Caco-2 (cell line): ENCODE results near the gene DOCK3. TPM values are rescaled to one million over a fixed set of nuclear protein-coding genes. Genes with fewer than 3 reads are reported as not detected.

Experiments used
- BruUV-seq: library from RNA; stranded (reverse); fragments of 400-500 nt; replicated peaks from 2 replicates; lab custom pipeline; 2021; lab: Mats Ljungman, UMichigan
- CTCF ChIA-PET: fragments of 300-600 bp; sonication (Branson Sonifier 250); formaldehyde crosslinking; loops from one replicate; lab custom pipeline; 2022; ENCODE audit warnings: antibody characterized with exemption; lab: Charles Lee
- POLR2A ChIA-PET: fragments of 300-600 bp; sonication (Branson Sonifier 250); formaldehyde crosslinking; loops from one replicate; lab custom pipeline; 2022; ENCODE audit warnings: antibody characterized with exemption; lab: Charles Lee
- DNase-seq, 2 experiments: peaks; one replicate each; pipeline versions ENCODE4 v3.0.0 to v3.0.0-alpha.2; 2020 to 2022
- H3K27me3 ChIP-seq: replicated peaks from 2 replicates; pipeline ENCODE4 v1.6.0; 2011; ENCODE audit warnings: low read length; ENCODE audit not compliant: control insufficient read depth, insufficient read depth
- H3K36me3 ChIP-seq: 2 replicates; pipeline ENCODE4 v1.5.1; 2011; ENCODE audit warnings: low read length; ENCODE audit not compliant: control insufficient read depth, insufficient read depth
- H3K4me1 ChIP-seq: fragments of 250-450 bp; sonication (Bioruptor Pico); 2 replicates; pipeline ENCODE4 v1.5.1; 2020; ENCODE audit warnings: mild to moderate bottlenecking
- H3K4me3 ChIP-seq: 2 replicates; pipeline ENCODE4 v1.5.1; 2011; ENCODE audit warnings: low read depth, mild to moderate bottlenecking, control low read depth, low read length
- H3K9me3 ChIP-seq: fragments of 250-450 bp; sonication (Bioruptor Pico); 2 replicates; pipeline ENCODE4 v1.5.1; 2020; ENCODE audit warnings: mild to moderate bottlenecking, moderate library complexity
- H3K27ac Mint-ChIP-seq: one replicate; pipeline ENCODE4 v1.8.0; 2022; ENCODE audit warnings: mixed read lengths; ENCODE audit not compliant: unreplicated experiment
- H3K27me3 Mint-ChIP-seq: one replicate; pipeline ENCODE4 v1.8.0; 2022; ENCODE audit warnings: mixed read lengths; ENCODE audit not compliant: insufficient read depth, unreplicated experiment
- H3K36me3 Mint-ChIP-seq: one replicate; pipeline ENCODE4 v1.8.0; 2022; ENCODE audit warnings: mild to moderate bottlenecking, mixed read lengths; ENCODE audit not compliant: insufficient read depth, unreplicated experiment
- H3K4me1 Mint-ChIP-seq: one replicate; pipeline ENCODE4 v1.8.0; 2022; ENCODE audit warnings: low read depth, mixed read lengths; ENCODE audit not compliant: unreplicated experiment
- H3K4me3 Mint-ChIP-seq: one replicate; pipeline ENCODE4 v1.8.0; 2022; ENCODE audit warnings: mild to moderate bottlenecking, moderate library complexity, mixed read lengths; ENCODE audit not compliant: unreplicated experiment
- H3K9me3 Mint-ChIP-seq: one replicate; pipeline ENCODE4 v1.8.0; 2022; ENCODE audit warnings: mixed read lengths; ENCODE audit not compliant: unreplicated experiment
- intact Hi-C: fragments of 100-400 bp; cut with micrococcal nuclease; formaldehyde crosslinking; loops from one replicate; pipeline ENCODE4 v1.10.0; 2022; ENCODE audit not compliant: unreplicated experiment
- total RNA-seq: library from RNA; stranded (reverse); gene quantifications from 2 replicates; pipeline ENCODE4 v1.2.3, GENCODE V29; 2022
- TF ChIP-seq, protein P1 (sequence below), 2 experiments: fragments of 200-600 bp in 1 of 2; IDR thresholded peaks; 1 replicate in 1 of 2; 2 replicates in 1 of 2; pipeline versions ENCODE4 v1.5.1 to v1.8.0; 2011 to 2022; ENCODE audit warnings: antibody characterized with exemption in 1 of 2, control low read depth in 1 of 2, inconsistent platforms in 1 of 2, low read depth in 1 of 2, low read length in 1 of 2, mild to moderate bottlenecking in 1 of 2, moderate library complexity in 1 of 2; ENCODE audit not compliant: insufficient read depth in 1 of 2, severe bottlenecking in 1 of 2, unreplicated experiment in 1 of 2

Gene DOCK3
- total RNA-seq, 1 experiment from 2014 or later: 0.05 TPM

DNA sequence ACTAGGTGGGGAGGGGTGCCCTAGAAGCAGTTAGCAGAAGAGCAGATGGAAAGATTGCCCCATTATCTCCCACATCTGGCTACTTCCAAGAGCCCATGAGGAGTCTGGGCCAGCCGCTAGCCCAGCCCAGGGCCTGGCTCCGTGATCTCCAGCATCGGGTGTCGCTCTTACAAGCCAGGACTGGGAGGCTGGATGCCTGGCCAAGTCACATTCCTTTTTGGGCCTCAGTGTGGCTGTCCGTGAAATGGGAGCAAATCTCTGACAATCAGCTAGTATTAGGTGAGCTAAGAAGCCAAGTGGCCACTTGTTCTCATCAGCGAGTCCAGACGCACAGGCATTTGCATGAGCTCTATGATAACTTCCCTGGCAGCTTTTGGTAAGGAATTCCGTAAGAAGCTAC, 23.3 kb upstream of the DOCK3 start:
- H3K4me1 ChIP-seq: no peaks in the 10 kb centered on the region
- H3K9me3 ChIP-seq: no peaks in the 10 kb centered on the region
- no peak overlapping the region for H3K4me3 ChIP-seq
- Mint-ChIP-seq H3K27ac (no peak overlapping the region), H3K36me3 (peaks cover 7% of the 10 kb centered on the region), H3K9me3 (no peaks in the 10 kb centered on the region), H3K4me3 (no peak overlapping the region), H3K27me3 (no peaks in the 10 kb centered on the region), H3K4me1 (no peaks in the 10 kb centered on the region)
- intact Hi-C loops: no loop called here
- H3K36me3 ChIP-seq: no peaks in the 10 kb centered on the region
- H3K27me3 ChIP-seq: no peaks in the 10 kb centered on the region
- CTCF ChIA-PET: interaction anchor here (4.5 kb wide), 1 partner anchor 35 kb away, joined by 91 read pairs; the partner anchor contains the start of gene MAPKAPK3
- TF ChIP-seq, protein P1, sequence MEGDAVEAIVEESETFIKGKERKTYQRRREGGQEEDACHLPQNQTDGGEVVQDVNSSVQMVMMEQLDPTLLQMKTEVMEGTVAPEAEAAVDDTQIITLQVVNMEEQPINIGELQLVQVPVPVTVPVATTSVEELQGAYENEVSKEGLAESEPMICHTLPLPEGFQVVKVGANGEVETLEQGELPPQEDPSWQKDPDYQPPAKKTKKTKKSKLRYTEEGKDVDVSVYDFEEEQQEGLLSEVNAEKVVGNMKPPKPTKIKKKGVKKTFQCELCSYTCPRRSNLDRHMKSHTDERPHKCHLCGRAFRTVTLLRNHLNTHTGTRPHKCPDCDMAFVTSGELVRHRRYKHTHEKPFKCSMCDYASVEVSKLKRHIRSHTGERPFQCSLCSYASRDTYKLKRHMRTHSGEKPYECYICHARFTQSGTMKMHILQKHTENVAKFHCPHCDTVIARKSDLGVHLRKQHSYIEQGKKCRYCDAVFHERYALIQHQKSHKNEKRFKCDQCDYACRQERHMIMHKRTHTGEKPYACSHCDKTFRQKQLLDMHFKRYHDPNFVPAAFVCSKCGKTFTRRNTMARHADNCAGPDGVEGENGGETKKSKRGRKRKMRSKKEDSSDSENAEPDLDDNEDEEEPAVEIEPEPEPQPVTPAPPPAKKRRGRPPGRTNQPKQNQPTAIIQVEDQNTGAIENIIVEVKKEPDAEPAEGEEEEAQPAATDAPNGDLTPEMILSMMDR (IDR thresholded peaks at IDR 0.05; ENCODE audit: insufficient read depth in 1 of 2, low read depth in 1 of 2, low read length in 1 of 2, severe bottlenecking in 1 of 2, unreplicated experiment in 1 of 2): no peak
- POLR2A ChIA-PET: no interaction called here
- no peak for DNase-seq
- BruUV-seq: no TSS peak

DNA sequence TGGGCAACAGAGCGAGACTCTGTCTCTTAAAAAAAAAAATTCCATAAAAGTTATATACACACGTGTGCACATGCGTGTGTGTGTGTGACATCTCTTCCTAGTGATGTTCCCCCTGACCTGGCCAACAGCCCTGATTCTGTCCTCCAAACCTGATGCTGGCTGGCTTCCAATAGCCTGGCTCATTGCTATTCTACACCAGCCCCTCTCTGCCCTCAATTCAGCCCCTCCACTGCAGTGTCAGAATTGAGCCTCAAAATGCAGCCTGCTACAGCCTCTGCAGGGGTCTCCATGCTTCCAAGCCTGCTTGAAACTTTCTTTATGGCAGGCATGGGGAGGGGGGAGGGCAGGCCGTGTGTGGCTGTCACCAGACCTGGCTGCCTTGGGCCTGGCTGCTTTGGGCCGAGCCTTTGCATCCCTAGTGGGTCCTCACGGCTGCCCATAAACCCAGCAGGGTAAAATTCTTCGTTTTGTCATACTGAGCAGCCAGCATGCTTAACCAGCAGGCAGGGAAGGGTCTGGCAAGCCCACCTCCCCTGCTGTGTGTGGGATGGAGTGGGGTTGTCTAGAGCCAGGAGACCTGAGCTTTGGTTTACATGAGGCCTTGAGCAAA, 22.7 kb upstream of the DOCK3 start:
- no peaks in the 10 kb centered on the region for H3K9me3 ChIP-seq
- H3K9me3 Mint-ChIP-seq: no peaks in the 10 kb centered on the region
- intact Hi-C loops: loop anchor here (1.0 kb wide), 2 partner anchors 36 to 80 kb away; no protein-coding TSS in a partner anchor
- H3K36me3 ChIP-seq: no peaks in the 10 kb centered on the region
- ChIA-PET CTCF (interaction anchor here (1.1 to 4.5 kb wide), 4 partner anchors 33 to 233 kb away, joined by 4 to 91 read pairs (median 6); partner anchors contain the start of genes CISH and MAPKAPK3), POLR2A (interaction anchor here (0.5 to 1.4 kb wide), 2 partner anchors 36 to 1038 kb away, joined by 3 to 5 read pairs; partner anchors contain the start of gene MAPKAPK3)
- no peaks in the 10 kb centered on the region for H3K27me3 ChIP-seq
- TF ChIP-seq, protein P1 (IDR thresholded peaks at IDR 0.05; ENCODE audit: insufficient read depth in 1 of 2, low read depth in 1 of 2, low read length in 1 of 2, severe bottlenecking in 1 of 2, unreplicated experiment in 1 of 2): no peak
- no peaks in the 10 kb centered on the region for H3K4me1 ChIP-seq
- no peaks in the 10 kb centered on the region for H3K4me1 Mint-ChIP-seq
- H3K36me3 Mint-ChIP-seq: peaks cover 7% of the 10 kb centered on the region
- no peak overlapping the region for H3K4me3 ChIP-seq
- no TSS peak for BruUV-seq
- no peak overlapping the region for H3K4me3 Mint-ChIP-seq
- H3K27ac Mint-ChIP-seq: no peak overlapping the region
- H3K27me3 Mint-ChIP-seq: peaks cover 3% of the 10 kb centered on the region
- no peak for DNase-seq

DNA sequence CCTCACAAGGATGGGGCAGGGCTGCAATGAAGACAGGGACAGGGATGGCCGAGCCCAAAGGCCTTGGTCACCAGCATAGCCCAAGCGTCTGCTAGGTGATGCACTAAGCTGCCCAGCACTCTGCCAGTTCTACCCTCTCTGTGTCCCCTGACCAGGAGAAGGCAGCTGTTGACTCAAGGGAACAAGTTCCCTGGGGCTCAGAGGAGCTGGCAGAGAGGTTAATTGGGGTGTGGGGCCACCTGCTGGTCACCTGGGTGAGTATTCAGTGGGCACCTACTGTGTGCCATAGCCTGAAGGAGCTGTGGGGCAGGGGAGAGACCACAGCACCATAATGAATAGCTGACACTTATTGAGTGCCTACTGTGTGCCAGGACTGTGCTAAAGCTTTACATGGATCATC, 22.0 kb upstream of the DOCK3 start:
- intact Hi-C loops: loop anchor here (1.0 kb wide), 2 partner anchors 36 to 80 kb away; no protein-coding TSS in a partner anchor
- CTCF ChIA-PET: interaction anchor here (0.6 to 4.5 kb wide), 6 partner anchors 34 to 233 kb away, joined by 4 to 91 read pairs (median 5); partner anchors contain the start of genes CISH, HEMK1 and MAPKAPK3
- Histone ChIP-seq H3K4me3 (no peak overlapping the region), H3K36me3 (no peaks in the 10 kb centered on the region), H3K4me1 (no peaks in the 10 kb centered on the region), H3K9me3 (no peaks in the 10 kb centered on the region), H3K27me3 (no peaks in the 10 kb centered on the region)
- POLR2A ChIA-PET: interaction anchor here (0.5 to 1.4 kb wide), 3 partner anchors 36 to 1037 kb away, joined by 3 to 7 read pairs (median 5); partner anchors contain the start of genes MANF and MAPKAPK3
- peak; percentile 67 to 72 for DNase-seq
- no TSS peak for BruUV-seq
- Mint-ChIP-seq H3K9me3 (no peaks in the 10 kb centered on the region), H3K36me3 (peaks cover 7% of the 10 kb centered on the region), H3K27me3 (peaks cover 3% of the 10 kb centered on the region), H3K4me3 (no peak overlapping the region), H3K4me1 (no peaks in the 10 kb centered on the region), H3K27ac (no peak overlapping the region)
- TF ChIP-seq, protein P1 (IDR thresholded peaks at IDR 0.05; ENCODE audit: insufficient read depth in 1 of 2, low read depth in 1 of 2, low read length in 1 of 2, severe bottlenecking in 1 of 2, unreplicated experiment in 1 of 2): peak; percentile 55 to 60
